Measurements from ENCODE around the gene KCND3. TPM values are rescaled to one million over a fixed set of nuclear protein-coding genes. Genes with fewer than 3 reads are reported as not detected.

The KCND3 gene
- total RNA-seq, 6 donors from 2014 or later: 2.7 to 6.4 (median 5.4) TPM

DNA sequence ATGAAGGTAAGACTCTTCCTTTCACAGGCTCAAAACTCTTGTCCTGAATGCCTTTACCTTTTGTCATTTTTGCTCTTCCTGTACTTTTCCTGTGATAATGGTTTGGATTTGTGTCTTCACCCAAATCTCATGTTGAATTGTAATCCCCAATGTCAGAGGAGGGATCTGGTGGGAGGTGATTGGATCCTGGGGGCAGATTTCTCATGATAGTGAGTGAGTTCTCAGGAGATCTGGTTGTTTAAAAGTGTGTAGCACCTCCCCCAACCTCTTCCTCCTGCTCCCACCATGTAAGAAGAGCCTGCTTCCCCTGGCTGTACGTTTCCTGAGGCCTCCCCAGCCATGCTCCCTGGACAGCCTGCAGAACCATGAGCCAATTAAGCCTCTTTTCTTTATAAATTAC is 158.3 kb downstream of the KCND3 start:
- Histone ChIP-seq H3K27me3 (no peaks in the 10 kb centered on the region), H3K9me3 (no peaks in the 10 kb centered on the region), H3K36me3 (no peaks in the 10 kb centered on the region), H3K27ac (no peak overlapping the region), H3K4me3 (no peak overlapping the region), H3K4me1 (no peaks in the 10 kb centered on the region)
- ATAC-seq (ENCODE audit: low FRiP score in 2 of 2) (no peak), DNase-seq (no peak)
- 29 to 35% methylated on average over 1 of the region's 1 CpG for WGBS, 2 donors
- TF ChIP-seq POLR2A (IDR thresholded peaks at IDR 0.05): no peak
- no peak for TF ChIP-seq POLR2AphosphoS5 (IDR thresholded peaks at IDR 0.05)
- TF ChIP-seq, protein P1, sequence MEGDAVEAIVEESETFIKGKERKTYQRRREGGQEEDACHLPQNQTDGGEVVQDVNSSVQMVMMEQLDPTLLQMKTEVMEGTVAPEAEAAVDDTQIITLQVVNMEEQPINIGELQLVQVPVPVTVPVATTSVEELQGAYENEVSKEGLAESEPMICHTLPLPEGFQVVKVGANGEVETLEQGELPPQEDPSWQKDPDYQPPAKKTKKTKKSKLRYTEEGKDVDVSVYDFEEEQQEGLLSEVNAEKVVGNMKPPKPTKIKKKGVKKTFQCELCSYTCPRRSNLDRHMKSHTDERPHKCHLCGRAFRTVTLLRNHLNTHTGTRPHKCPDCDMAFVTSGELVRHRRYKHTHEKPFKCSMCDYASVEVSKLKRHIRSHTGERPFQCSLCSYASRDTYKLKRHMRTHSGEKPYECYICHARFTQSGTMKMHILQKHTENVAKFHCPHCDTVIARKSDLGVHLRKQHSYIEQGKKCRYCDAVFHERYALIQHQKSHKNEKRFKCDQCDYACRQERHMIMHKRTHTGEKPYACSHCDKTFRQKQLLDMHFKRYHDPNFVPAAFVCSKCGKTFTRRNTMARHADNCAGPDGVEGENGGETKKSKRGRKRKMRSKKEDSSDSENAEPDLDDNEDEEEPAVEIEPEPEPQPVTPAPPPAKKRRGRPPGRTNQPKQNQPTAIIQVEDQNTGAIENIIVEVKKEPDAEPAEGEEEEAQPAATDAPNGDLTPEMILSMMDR (IDR thresholded peaks at IDR 0.05): no peak
- TF ChIP-seq EP300 (IDR thresholded peaks at IDR 0.05): no peak

DNA sequence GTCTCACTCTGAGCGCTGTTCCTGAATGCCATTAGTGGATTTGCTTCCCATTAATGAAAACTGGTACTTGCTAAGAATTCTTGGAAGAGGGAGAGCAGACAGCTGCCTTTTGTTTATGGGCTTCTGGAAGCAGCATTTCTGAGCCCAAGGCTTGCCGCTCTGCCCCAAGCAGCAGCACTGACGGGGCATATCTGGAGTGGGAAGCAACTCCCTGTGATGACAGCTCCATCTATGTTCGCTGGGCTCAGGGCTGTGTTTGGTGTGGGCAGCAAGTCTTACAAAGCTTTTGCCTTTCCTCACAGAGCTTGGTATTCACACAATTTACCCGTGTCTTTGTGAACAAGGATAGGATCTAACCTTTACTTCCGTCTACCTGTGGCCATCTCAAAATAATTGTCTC is 161.5 kb downstream of the KCND3 start:
- Histone ChIP-seq H3K27me3 (no peaks in the 10 kb centered on the region), H3K9me3 (no peaks in the 10 kb centered on the region), H3K36me3 (no peaks in the 10 kb centered on the region), H3K27ac (no peak overlapping the region), H3K4me3 (no peak overlapping the region), H3K4me1 (no peaks in the 10 kb centered on the region)
- TF ChIP-seq EP300 (IDR thresholded peaks at IDR 0.05): no peak
- TF ChIP-seq, protein P1 (IDR thresholded peaks at IDR 0.05): no peak
- no peak for TF ChIP-seq POLR2AphosphoS5 (IDR thresholded peaks at IDR 0.05)
- TF ChIP-seq POLR2A (IDR thresholded peaks at IDR 0.05): no peak
- ATAC-seq (ENCODE audit: low FRiP score in 2 of 2) (no peak), DNase-seq (no peak)
- WGBS, 2 donors: 55 to 90% methylated on average over 6 of the region's 6 CpGs

DNA sequence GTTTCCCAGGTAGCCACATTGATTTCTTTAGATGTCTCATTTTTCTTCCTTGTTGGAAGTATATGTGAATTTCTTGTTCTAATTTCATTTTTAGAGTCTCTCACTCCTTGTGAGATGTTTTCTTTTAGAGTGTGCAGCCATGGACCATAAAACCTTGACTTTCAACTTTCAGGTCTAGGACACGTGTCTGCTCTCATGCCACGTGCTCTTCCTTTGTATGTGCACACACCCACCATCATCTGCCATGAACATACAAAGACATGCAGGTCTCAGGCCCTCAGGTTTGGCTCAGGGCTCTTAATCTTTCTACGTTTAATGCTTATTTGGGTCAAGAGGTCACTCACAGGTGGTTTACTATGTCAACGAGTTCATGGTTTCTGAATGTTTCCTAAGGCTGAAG is 163.2 kb downstream of the KCND3 start:
- no peaks in the 10 kb centered on the region for H3K4me1 ChIP-seq
- no peak for DNase-seq
- no peak overlapping the region for H3K4me3 ChIP-seq
- H3K36me3 ChIP-seq: no peaks in the 10 kb centered on the region
- no peaks in the 10 kb centered on the region for H3K9me3 ChIP-seq
- ATAC-seq (ENCODE audit: low FRiP score in 2 of 2): no peak
- H3K27ac ChIP-seq: no peak overlapping the region
- no peaks in the 10 kb centered on the region for H3K27me3 ChIP-seq
- no peak for TF ChIP-seq EP300 (IDR thresholded peaks at IDR 0.05)
- TF ChIP-seq POLR2A (IDR thresholded peaks at IDR 0.05): no peak
- TF ChIP-seq, protein P1 (IDR thresholded peaks at IDR 0.05): no peak
- TF ChIP-seq POLR2AphosphoS5 (IDR thresholded peaks at IDR 0.05): no peak
- WGBS, 2 donors: 62 to 69% methylated on average over 4 of the region's 4 CpGs

DNA sequence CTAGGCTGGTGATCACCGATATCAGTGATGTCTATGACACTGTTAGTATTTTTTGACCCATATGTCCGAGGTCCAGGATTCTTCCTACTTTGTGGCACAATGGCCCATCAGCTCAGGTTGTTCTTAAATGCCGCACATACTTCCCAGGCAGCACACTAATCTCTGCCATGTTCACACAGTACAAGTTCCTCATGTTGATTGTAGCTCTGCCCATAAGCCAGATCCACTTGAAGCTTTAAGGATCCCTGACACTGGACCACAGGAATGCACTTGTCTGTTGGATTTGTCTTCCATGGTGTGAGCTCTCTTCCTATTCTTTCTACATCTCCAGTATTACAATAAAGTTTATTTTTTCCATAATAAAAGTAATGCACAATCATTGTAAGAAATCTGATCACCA is 164.3 kb downstream of the KCND3 start:
- no peak for DNase-seq
- no peaks in the 10 kb centered on the region for H3K36me3 ChIP-seq
- no peak overlapping the region for H3K27ac ChIP-seq
- H3K27me3 ChIP-seq: no peaks in the 10 kb centered on the region
- 78 to 86% methylated on average over 3 of the region's 3 CpGs for WGBS, 2 donors
- H3K4me1 ChIP-seq: no peaks in the 10 kb centered on the region
- H3K4me3 ChIP-seq: no peak overlapping the region
- TF ChIP-seq, protein P1 (IDR thresholded peaks at IDR 0.05): no peak
- TF ChIP-seq POLR2A (IDR thresholded peaks at IDR 0.05): no peak
- TF ChIP-seq POLR2AphosphoS5 (IDR thresholded peaks at IDR 0.05): no peak
- no peak for TF ChIP-seq EP300 (IDR thresholded peaks at IDR 0.05)
- no peak for ATAC-seq (ENCODE audit: low FRiP score in 2 of 2)
- no peaks in the 10 kb centered on the region for H3K9me3 ChIP-seq

DNA sequence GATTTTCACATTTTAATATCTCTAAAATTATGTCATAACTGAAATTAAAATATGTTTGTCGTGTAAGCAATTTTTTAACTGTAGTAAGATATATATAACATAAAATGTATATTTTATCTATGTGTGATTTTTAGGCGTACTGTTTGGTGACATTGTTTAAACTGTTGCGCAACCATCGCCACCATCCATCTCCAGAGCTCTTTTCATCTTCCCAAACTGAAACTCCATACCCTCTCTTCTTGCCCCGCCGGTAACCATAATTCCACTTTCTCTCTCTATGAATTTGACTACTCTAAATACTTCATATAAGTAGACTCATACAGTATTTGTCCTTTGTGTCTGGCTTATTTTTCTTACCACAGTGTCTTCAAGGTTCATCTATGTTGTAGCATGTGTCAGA is 167.3 kb downstream of the KCND3 start:
- DNase-seq: no peak
- ATAC-seq (ENCODE audit: low FRiP score in 2 of 2): no peak
- H3K27me3 ChIP-seq: no peaks in the 10 kb centered on the region
- 88 to 89% methylated on average over 6 of the region's 6 CpGs for WGBS, 2 donors
- no peak overlapping the region for H3K27ac ChIP-seq
- TF ChIP-seq, protein P1 (IDR thresholded peaks at IDR 0.05): no peak
- TF ChIP-seq POLR2A (IDR thresholded peaks at IDR 0.05) (no peak), POLR2AphosphoS5 (IDR thresholded peaks at IDR 0.05) (no peak), EP300 (IDR thresholded peaks at IDR 0.05) (no peak)
- H3K4me3 ChIP-seq: no peak overlapping the region
- no peaks in the 10 kb centered on the region for H3K36me3 ChIP-seq
- no peaks in the 10 kb centered on the region for H3K4me1 ChIP-seq
- H3K9me3 ChIP-seq: no peaks in the 10 kb centered on the region

All from upper lobe of left lung (tissue), 6 donors.